ENCODE measurements around the gene EIF4G1. TPM values are rescaled to one million over a fixed set of nuclear protein-coding genes. Genes with fewer than 3 reads are reported as not detected.

EIF4G1 gene
- total RNA-seq, 1 donor from 2014 or later = 192 TPM

DNA sequence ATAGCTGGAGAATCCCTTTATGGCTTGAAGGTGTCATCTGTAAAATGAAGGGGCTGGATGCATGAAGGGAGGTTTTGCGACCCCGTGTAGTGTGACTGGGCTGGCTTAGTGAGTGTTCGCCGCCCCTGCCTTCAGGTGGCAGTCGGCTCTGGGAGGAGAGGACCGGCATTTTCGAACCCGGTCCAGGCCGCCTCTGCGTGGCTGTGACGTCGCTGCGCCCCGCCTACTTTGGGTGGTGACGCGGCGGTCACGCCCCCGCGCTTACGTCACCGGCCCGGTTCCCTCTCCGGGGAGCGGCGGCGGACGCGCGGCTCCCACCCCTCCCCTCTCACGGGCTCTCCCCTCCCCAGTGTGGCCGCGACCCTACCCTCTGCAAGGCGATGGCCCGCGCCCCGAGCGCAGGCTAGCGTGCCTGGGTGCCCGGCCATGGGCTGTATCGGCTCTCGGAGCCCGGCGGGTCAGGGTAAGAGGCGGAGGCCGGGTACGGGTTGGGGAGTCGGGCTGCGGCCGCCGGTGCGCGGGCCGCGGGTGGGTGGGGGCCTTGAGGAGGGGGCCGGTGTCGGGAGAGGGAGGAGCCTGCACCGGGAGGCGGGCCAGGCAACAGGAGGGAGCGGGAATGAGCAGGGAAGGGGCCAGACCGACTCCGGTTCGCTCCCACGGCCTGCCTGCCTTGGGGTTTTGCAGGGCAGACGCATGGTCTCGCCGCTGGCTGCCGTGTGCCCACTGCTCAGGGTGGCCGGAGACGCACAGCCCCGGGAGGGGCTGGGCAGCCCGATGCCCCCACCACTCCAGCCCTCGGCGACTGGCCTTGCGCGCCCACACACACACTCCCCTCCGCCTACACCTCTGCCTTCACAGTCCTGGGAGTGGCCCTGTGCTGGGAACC, 21.5 kb downstream of the EIF4G1 start:
- intact Hi-C loops (cut with DNase I) = loop anchor here (1.0 to 10.0 kb wide), 5 partner anchors 16 to 701 kb away; partner anchors contain the start of genes ABCF3, CLCN2, KLHL24 and POLR2H
- TF ChIP-seq, protein P1, sequence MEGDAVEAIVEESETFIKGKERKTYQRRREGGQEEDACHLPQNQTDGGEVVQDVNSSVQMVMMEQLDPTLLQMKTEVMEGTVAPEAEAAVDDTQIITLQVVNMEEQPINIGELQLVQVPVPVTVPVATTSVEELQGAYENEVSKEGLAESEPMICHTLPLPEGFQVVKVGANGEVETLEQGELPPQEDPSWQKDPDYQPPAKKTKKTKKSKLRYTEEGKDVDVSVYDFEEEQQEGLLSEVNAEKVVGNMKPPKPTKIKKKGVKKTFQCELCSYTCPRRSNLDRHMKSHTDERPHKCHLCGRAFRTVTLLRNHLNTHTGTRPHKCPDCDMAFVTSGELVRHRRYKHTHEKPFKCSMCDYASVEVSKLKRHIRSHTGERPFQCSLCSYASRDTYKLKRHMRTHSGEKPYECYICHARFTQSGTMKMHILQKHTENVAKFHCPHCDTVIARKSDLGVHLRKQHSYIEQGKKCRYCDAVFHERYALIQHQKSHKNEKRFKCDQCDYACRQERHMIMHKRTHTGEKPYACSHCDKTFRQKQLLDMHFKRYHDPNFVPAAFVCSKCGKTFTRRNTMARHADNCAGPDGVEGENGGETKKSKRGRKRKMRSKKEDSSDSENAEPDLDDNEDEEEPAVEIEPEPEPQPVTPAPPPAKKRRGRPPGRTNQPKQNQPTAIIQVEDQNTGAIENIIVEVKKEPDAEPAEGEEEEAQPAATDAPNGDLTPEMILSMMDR (IDR thresholded peaks at IDR 0.05) = no peak
- H3K4me1 ChIP-seq = peaks cover 7 to 16% of the 10 kb centered on the region in 2 donors

DNA sequence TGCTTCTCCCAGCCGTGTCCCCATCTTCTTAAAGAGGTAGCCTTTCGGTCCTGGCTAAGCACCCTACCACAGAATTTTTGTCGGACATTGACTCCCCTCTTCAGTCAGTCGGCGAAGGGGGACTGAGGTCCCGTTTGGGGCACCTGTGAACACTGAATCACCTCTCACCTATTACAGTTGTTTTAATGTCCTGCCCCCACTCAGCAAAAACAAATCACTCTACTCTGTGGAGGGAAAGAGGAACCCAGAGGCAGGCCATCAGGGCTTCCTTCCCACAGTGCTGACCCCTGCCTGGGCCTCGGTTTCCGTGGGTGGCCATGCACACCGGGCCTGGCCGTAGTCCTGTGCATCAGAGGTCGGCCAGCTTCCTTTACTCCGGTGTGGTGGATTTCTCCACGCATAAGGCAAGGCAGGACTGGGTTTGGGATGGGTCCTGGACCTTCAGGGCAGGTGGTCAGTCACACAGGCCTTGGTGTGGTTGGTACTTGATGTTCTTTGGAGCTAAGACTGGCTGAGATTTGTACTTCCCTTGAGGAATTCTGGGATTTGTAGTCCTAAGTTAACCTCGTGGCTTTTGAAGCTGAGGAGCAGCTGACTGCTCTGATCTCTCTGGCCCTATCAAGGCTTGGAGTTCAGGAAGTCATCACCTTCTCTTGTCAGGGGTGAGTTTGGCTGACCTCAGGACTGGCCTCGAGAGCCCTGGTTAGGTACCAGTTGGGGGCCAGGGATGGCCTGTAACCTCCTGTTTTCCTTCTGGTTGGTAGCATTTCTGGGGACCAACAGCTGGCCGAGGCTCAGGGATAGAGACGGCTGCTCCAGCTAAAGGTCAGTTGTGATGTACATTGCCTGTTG, 22.4 kb downstream of the EIF4G1 start:
- H3K27me3 ChIP-seq = no peaks in the 10 kb centered on the region
- H3K4me1 ChIP-seq = peaks cover 7 to 16% of the 10 kb centered on the region in 2 donors
- peaks cover 31 to 41% of the 10 kb centered on the region in 2 donors for H3K36me3 ChIP-seq
- DNase-seq (ENCODE audit: low spot score in 2 of 2) = peak in 1 of 2 donors; percentile 77
- intact Hi-C loops (cut with DNase I) = loop anchor here (1.0 to 10.0 kb wide), 4 partner anchors 22 to 702 kb away; partner anchors contain the start of genes ABCF3, EIF4G1 and KLHL24
- TF ChIP-seq, protein P1 (IDR thresholded peaks at IDR 0.05) = no peak
- H3K27ac ChIP-seq = peak overlapping the region; percentile 97 to 99
- peak overlapping the region; percentile 88 to 96 for H3K4me3 ChIP-seq
- H3K9me3 ChIP-seq = no peaks in the 10 kb centered on the region

More for the DNA sequence above, 21.5 kb downstream of the EIF4G1 start:
- Histone ChIP-seq H3K4me3 (peak overlapping the region; percentile 88 to 96), H3K36me3 (peaks cover 37 to 43% of the 10 kb centered on the region in 2 donors), H3K9me3 (no peaks in the 10 kb centered on the region), H3K27ac (peak overlapping the region; percentile 97 to 99), H3K27me3 (no peaks in the 10 kb centered on the region)
- peak; percentile 33 to 93 for DNase-seq (ENCODE audit: low spot score in 2 of 2)

GRCh38 chr3:184337399-184337714, 23.0 kb downstream of the EIF4G1 start, which contains the start of gene FAM131A:
Gene FAM131A (plus strand): TSS chr3:184337600. CDS start chr3:184337631, 31 bp downstream.
- peaks cover 7 to 16% of the 10 kb centered on the region in 2 donors for H3K4me1 ChIP-seq
- H3K36me3 ChIP-seq = peaks cover 31 to 41% of the 10 kb centered on the region in 2 donors
- TF ChIP-seq, protein P1 (IDR thresholded peaks at IDR 0.05) = no peak
- peak; percentile 69 to 95 for DNase-seq (ENCODE audit: low spot score in 2 of 2)
- H3K27ac ChIP-seq = peak within 1 kb of the TSS; percentile 97 to 99
- H3K27me3 ChIP-seq = no peaks in the 10 kb centered on the region
- no peaks in the 10 kb centered on the region for H3K9me3 ChIP-seq
- H3K4me3 ChIP-seq = peak within 1 kb of the TSS; percentile 88 to 96
- intact Hi-C loops (cut with DNase I) = loop anchor here (1.0 to 10.0 kb wide), 4 partner anchors 23 to 703 kb away; partner anchors contain the start of genes ABCF3, EIF4G1 and KLHL24

DNA sequence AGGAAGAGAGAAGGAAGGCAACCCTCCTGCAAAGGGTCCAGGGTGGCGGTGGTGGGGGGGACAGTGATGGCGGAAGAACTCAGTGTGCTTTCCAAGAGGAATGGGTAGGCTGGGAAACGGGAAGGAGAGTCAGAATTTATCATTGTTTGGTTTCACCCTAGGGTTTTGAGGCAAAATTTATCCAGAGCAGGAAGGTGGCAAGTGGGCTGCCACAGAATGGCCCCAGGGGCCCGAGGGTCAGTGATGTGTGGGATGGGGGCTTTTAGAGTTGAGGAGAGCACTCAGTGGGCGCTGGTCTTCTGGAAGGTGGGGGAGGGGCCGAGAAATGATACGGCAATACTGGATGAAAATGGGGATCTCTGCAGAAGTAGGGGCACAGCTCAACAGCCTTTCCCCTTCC, 23.6 kb downstream of the EIF4G1 start:
- Histone ChIP-seq H3K4me1 (peaks cover 7 to 16% of the 10 kb centered on the region in 2 donors), H3K27ac (peak overlapping the region; percentile 97 to 99), H3K4me3 (peak overlapping the region; percentile 88 to 96), H3K27me3 (no peaks in the 10 kb centered on the region), H3K36me3 (peaks cover 31 to 41% of the 10 kb centered on the region in 2 donors), H3K9me3 (no peaks in the 10 kb centered on the region)
- DNase-seq (ENCODE audit: low spot score in 2 of 2) = no peak
- intact Hi-C loops (cut with DNase I) = loop anchor here (1.0 to 10.0 kb wide), 7 partner anchors 24 to 703 kb away; partner anchors contain the start of genes ABCF3, AP2M1, EIF4G1 and EPHB3
- TF ChIP-seq, protein P1 (IDR thresholded peaks at IDR 0.05) = no peak

GRCh38 chr3:184338511-184338945, 24.1 kb downstream of the EIF4G1 start:
- Histone ChIP-seq H3K9me3 (no peaks in the 10 kb centered on the region), H3K27ac (peak overlapping the region; percentile 97 to 99), H3K36me3 (peaks cover 33 to 41% of the 10 kb centered on the region in 2 donors), H3K4me3 (peak overlapping the region; percentile 88 to 96), H3K27me3 (no peaks in the 10 kb centered on the region), H3K4me1 (peaks cover 7 to 16% of the 10 kb centered on the region in 2 donors)
- intact Hi-C loops (cut with DNase I) = loop anchor here (1.0 to 10.0 kb wide), 5 partner anchors 39 to 704 kb away; partner anchors contain the start of genes ABCF3, AP2M1, EPHB3 and KLHL24
- TF ChIP-seq, protein P1 (IDR thresholded peaks at IDR 0.05) = peak in 1 of 3 experiments; percentile 18
- peak; percentile 80 to 95 for DNase-seq (ENCODE audit: low spot score in 2 of 2)
